Naive B cell (primary cell): ENCODE measurements around the gene NIBAN1. TPM values are rescaled to one million over a fixed set of nuclear protein-coding genes. Genes with fewer than 3 reads are reported as not detected.
A peak's percentile ranks its signal among the peaks of the same experiment; 100 is the strongest.
"Not testable (repeated sequence)": the region's sequence is repeated elsewhere in the genome, so short reads cannot be mapped to it uniquely, and the experiment has no call there.

ENCODE experiments used
- ATAC-seq, 2 donors: fragments of 150-1000 bp; cut with Tn5 transposase; 2 replicates each; pipeline ENCODE4 v1.10.0; 2021; ENCODE audit warnings: low read depth in 2 of 2, mild to moderate bottlenecking in 2 of 2, moderate library complexity in 2 of 2
- DNase-seq: peaks from one replicate; pipeline ENCODE4 v3.0.0; 2022
- H3K27ac Mint-ChIP-seq, 6 donors: one replicate each; pipeline ENCODE4 v1.8.0; 2020 to 2022; ENCODE audit warnings: mild to moderate bottlenecking in 6 of 6, mixed read lengths in 6 of 6, moderate library complexity in 5 of 6, inconsistent platforms in 2 of 6
- H3K27me3 Mint-ChIP-seq, 3 donors: one replicate each; pipeline ENCODE4 v1.8.0; 2021 to 2022; ENCODE audit warnings: mixed read lengths in 3 of 3, mild to moderate bottlenecking in 1 of 3
- H3K36me3 Mint-ChIP-seq, 2 donors: one replicate each; pipeline ENCODE4 v1.8.0; 2020 to 2022; ENCODE audit warnings: mixed read lengths in 2 of 2, inconsistent platforms in 1 of 2, mild to moderate bottlenecking in 1 of 2
- H3K4me1 Mint-ChIP-seq, 3 donors: one replicate each; pipeline ENCODE4 v1.8.0; 2020 to 2022; ENCODE audit warnings: mixed read lengths in 3 of 3, inconsistent platforms in 1 of 3, mild to moderate bottlenecking in 1 of 3, moderate library complexity in 1 of 3
- H3K4me3 Mint-ChIP-seq, 8 donors: one replicate each; pipeline ENCODE4 v1.8.0; 2020 to 2022; ENCODE audit warnings: mild to moderate bottlenecking in 8 of 8, mixed read lengths in 8 of 8, moderate library complexity in 8 of 8, inconsistent platforms in 2 of 8
- H3K9me3 Mint-ChIP-seq, 7 donors: one replicate each; pipeline ENCODE4 v1.8.0; 2020 to 2022; ENCODE audit warnings: mixed read lengths in 7 of 7, mild to moderate bottlenecking in 5 of 7, inconsistent platforms in 2 of 7, moderate library complexity in 1 of 7
- polyA plus RNA-seq, 6 donors: library from polyadenylated mRNA; unstranded; fragments of 300-500 nt; fragmentation: Illumina TruSeq; gene quantifications; one replicate each; pipeline ENCODE4 v1.2.3, GENCODE V29; 2021; ENCODE audit warnings: low read depth in 6 of 6

Gene NIBAN1
- polyA plus RNA-seq = 1 to 10 TPM in 1 of 6 donors, under 1 TPM in 4, not detected in 1; 0.13 to 1.3 (median 0.34) TPM

- DNase-seq (peak; percentile 33), ATAC-seq (peak; percentile 80 to 83)
- Mint-ChIP-seq H3K4me1 (peaks cover 9 to 26% (median 10%) of the 10 kb centered on the region in 3 donors), H3K4me3 (peak within 1 kb of the TSS; percentile 84 to 97 (median 91)), H3K27me3 (peaks cover 9 to 14% (median 10%) of the 10 kb centered on the region in 3 donors), H3K9me3 (no peaks in the 10 kb centered on the region), H3K36me3 (no peaks in the 10 kb centered on the region), H3K27ac (peak within 1 kb of the TSS; percentile 50 to 93 (median 70))
These were observed at the start of gene NIBAN1 for GRCh38 chr1:184974056-184974836. Gene NIBAN1 (minus strand): TSS chr1:184974508. CDS start chr1:184974356, 152 bp downstream.

- H3K4me3 Mint-ChIP-seq = no peak overlapping the region
These were observed 43.7 kb upstream of the NIBAN1 start for GRCh38 chr1:185017966-185018365.

GRCh38 chr1:185017338-185017737 is 43.0 kb upstream of the NIBAN1 start:
- Mint-ChIP-seq H3K9me3 (no peaks in the 10 kb centered on the region), H3K27me3 (peaks cover 0 to 9% (median 6%) of the 10 kb centered on the region in 3 donors), H3K27ac (no peak overlapping the region), H3K36me3 (no peaks in the 10 kb centered on the region), H3K4me3 (no peak overlapping the region), H3K4me1 (peaks cover 0 to 5% (median 5%) of the 10 kb centered on the region in 3 donors)
- DNase-seq (no peak), ATAC-seq (no peak)

More at GRCh38 chr1:185017966-185018365, 43.7 kb upstream of the NIBAN1 start:
- H3K27ac Mint-ChIP-seq = no peak overlapping the region
- ATAC-seq = no peak
- peaks cover 0 to 9% (median 6%) of the 10 kb centered on the region in 3 donors for H3K27me3 Mint-ChIP-seq
- peaks cover 0 to 5% (median 5%) of the 10 kb centered on the region in 3 donors for H3K4me1 Mint-ChIP-seq
- no peaks in the 10 kb centered on the region for H3K36me3 Mint-ChIP-seq
- no peaks in the 10 kb centered on the region for H3K9me3 Mint-ChIP-seq
- DNase-seq = no peak

GRCh38 chr1:185016880-185017279 is 42.6 kb upstream of the NIBAN1 start:
- Mint-ChIP-seq H3K9me3 (peaks cover 0 to 2% (median 0%) of the 10 kb centered on the region in 7 donors), H3K27ac (no peak overlapping the region), H3K36me3 (no peaks in the 10 kb centered on the region), H3K27me3 (peaks cover 4 to 9% (median 6%) of the 10 kb centered on the region in 3 donors), H3K4me1 (peaks cover 0 to 5% (median 5%) of the 10 kb centered on the region in 3 donors), H3K4me3 (no peak overlapping the region)
- no peak for DNase-seq
- ATAC-seq = no peak

- ATAC-seq = no peak
- no peaks in the 10 kb centered on the region for H3K36me3 Mint-ChIP-seq
These were observed 41.3 kb upstream of the NIBAN1 start for GRCh38 chr1:185015631-185016030.

GRCh38 chr1:185014941-185015340 is 40.6 kb upstream of the NIBAN1 start:
- Mint-ChIP-seq H3K27ac (no peak overlapping the region), H3K9me3 (peaks cover 0 to 2% (median 0%) of the 10 kb centered on the region in 7 donors), H3K4me3 (no peak overlapping the region), H3K27me3 (peaks cover 6 to 14% (median 9%) of the 10 kb centered on the region in 3 donors), H3K36me3 (no peaks in the 10 kb centered on the region), H3K4me1 (peaks cover 0 to 5% (median 5%) of the 10 kb centered on the region in 3 donors)
- no peak for ATAC-seq
- DNase-seq = no peak

More at GRCh38 chr1:185015631-185016030, 41.3 kb upstream of the NIBAN1 start:
- H3K9me3 Mint-ChIP-seq = peaks cover 0 to 2% (median 0%) of the 10 kb centered on the region in 7 donors
- no peak for DNase-seq
- peaks cover 6 to 14% (median 9%) of the 10 kb centered on the region in 3 donors for H3K27me3 Mint-ChIP-seq
- no peak overlapping the region for H3K4me3 Mint-ChIP-seq
- H3K4me1 Mint-ChIP-seq = peaks cover 0 to 5% (median 5%) of the 10 kb centered on the region in 3 donors
- H3K27ac Mint-ChIP-seq = no peak overlapping the region

GRCh38 chr1:185010361-185010760 is 36.1 kb upstream of the NIBAN1 start:
- no peak overlapping the region for H3K4me3 Mint-ChIP-seq
- H3K9me3 Mint-ChIP-seq = peaks cover 0 to 2% (median 0%) of the 10 kb centered on the region in 7 donors
- ATAC-seq (no peak), DNase-seq (no peak)
- H3K27me3 Mint-ChIP-seq = peaks cover 0 to 14% (median 4%) of the 10 kb centered on the region in 3 donors
- H3K4me1 Mint-ChIP-seq = no peaks in the 10 kb centered on the region
- no peaks in the 10 kb centered on the region for H3K36me3 Mint-ChIP-seq
- H3K27ac Mint-ChIP-seq = no peak overlapping the region

GRCh38 chr1:185008838-185009237 is 34.5 kb upstream of the NIBAN1 start:
- Mint-ChIP-seq H3K27me3 (peaks cover 0 to 14% (median 0%) of the 10 kb centered on the region in 3 donors), H3K27ac (peak overlapping the region in 1 of 6 donors; percentile 46), H3K4me3 (no peak overlapping the region), H3K36me3 (no peaks in the 10 kb centered on the region), H3K9me3 (peaks cover 0 to 2% (median 0%) of the 10 kb centered on the region in 7 donors), H3K4me1 (no peaks in the 10 kb centered on the region)
- ATAC-seq (no peak), DNase-seq (no peak)

GRCh38 chr1:185001312-185001880 is 27.1 kb upstream of the NIBAN1 start:
- H3K4me3 Mint-ChIP-seq, H3K36me3 Mint-ChIP-seq, H3K27ac Mint-ChIP-seq, DNase-seq, H3K4me1 Mint-ChIP-seq, ATAC-seq: not testable (repeated sequence)
- Mint-ChIP-seq H3K9me3 (peaks cover 0 to 18% (median 9%) of the 10 kb centered on the region in 7 donors), H3K27me3 (peaks cover 13 to 26% (median 23%) of the 10 kb centered on the region in 3 donors)

- DNase-seq, H3K4me3 Mint-ChIP-seq, ATAC-seq, H3K36me3 Mint-ChIP-seq, H3K4me1 Mint-ChIP-seq, H3K27ac Mint-ChIP-seq: not testable (repeated sequence)
- Mint-ChIP-seq H3K27me3 (peaks cover 19 to 31% (median 26%) of the 10 kb centered on the region in 3 donors), H3K9me3 (peaks cover 0 to 25% (median 11%) of the 10 kb centered on the region in 7 donors)
These were observed 25.7 kb upstream of the NIBAN1 start for GRCh38 chr1:184999974-185000373.

- peaks cover 0 to 10% of the 10 kb centered on the region in 2 donors for H3K36me3 Mint-ChIP-seq
- ATAC-seq = no peak
- no peak for DNase-seq
- peaks cover 22 to 27% (median 22%) of the 10 kb centered on the region in 3 donors for H3K27me3 Mint-ChIP-seq
- H3K9me3 Mint-ChIP-seq = peaks cover 5 to 24% (median 14%) of the 10 kb centered on the region in 7 donors
- no peaks in the 10 kb centered on the region for H3K4me1 Mint-ChIP-seq
- H3K4me3 Mint-ChIP-seq = no peak overlapping the region
- no peak overlapping the region for H3K27ac Mint-ChIP-seq
These were observed 20.0 kb upstream of the NIBAN1 start for GRCh38 chr1:184994301-184994700.

GRCh38 chr1:184992271-184992670 is 18.0 kb upstream of the NIBAN1 start:
- Mint-ChIP-seq H3K27me3 (peaks cover 16 to 22% (median 18%) of the 10 kb centered on the region in 3 donors), H3K27ac (no peak overlapping the region), H3K4me1 (no peaks in the 10 kb centered on the region), H3K4me3 (no peak overlapping the region), H3K36me3 (peaks cover 0 to 10% of the 10 kb centered on the region in 2 donors), H3K9me3 (peaks cover 5 to 21% (median 12%) of the 10 kb centered on the region in 7 donors)
- no peak for DNase-seq
- no peak for ATAC-seq

- H3K4me1 Mint-ChIP-seq = no peaks in the 10 kb centered on the region
- peaks cover 0 to 10% of the 10 kb centered on the region in 2 donors for H3K36me3 Mint-ChIP-seq
- peaks cover 19 to 30% (median 24%) of the 10 kb centered on the region in 3 donors for H3K27me3 Mint-ChIP-seq
- no peak for DNase-seq
- H3K27ac Mint-ChIP-seq = no peak overlapping the region
- ATAC-seq = no peak
- H3K9me3 Mint-ChIP-seq = peaks cover 5 to 15% (median 10%) of the 10 kb centered on the region in 7 donors
- no peak overlapping the region for H3K4me3 Mint-ChIP-seq
These were observed 15.9 kb upstream of the NIBAN1 start for GRCh38 chr1:184990204-184990603.
